RPMI7951 (cell line): ENCODE measurements around the gene PTPRN2. TPM values are rescaled to one million over a fixed set of nuclear protein-coding genes. Genes with fewer than 3 reads are reported as not detected.
A peak's percentile ranks its signal among the peaks of the same experiment; 100 is the strongest.

Source experiments
- DNase-seq: peaks from one replicate; pipeline ENCODE4 v3.0.0-alpha.2; 2012; ENCODE audit warnings: low read depth
- total RNA-seq: library from RNA; depleted of rRNA; stranded (reverse); fragments of >200 nt; shearing (Covaris generic); gene quantifications from 2 replicates; pipeline ENCODE4 v1.2.3, GENCODE V29; 2014

The PTPRN2 gene
- total RNA-seq, 1 experiment from 2014 or later: 9.0 TPM

GRCh38 chr7:157555313-157555712, 1032.3 kb downstream of the PTPRN2 start:
- peak; percentile 90 for DNase-seq

- peak; percentile 29 for DNase-seq
Measured at GRCh38 chr7:157554393-157555238, 1033.0 kb downstream of the PTPRN2 start.

GRCh38 chr7:157553256-157553655, 1034.4 kb downstream of the PTPRN2 start:
- no peak for DNase-seq

DNA sequence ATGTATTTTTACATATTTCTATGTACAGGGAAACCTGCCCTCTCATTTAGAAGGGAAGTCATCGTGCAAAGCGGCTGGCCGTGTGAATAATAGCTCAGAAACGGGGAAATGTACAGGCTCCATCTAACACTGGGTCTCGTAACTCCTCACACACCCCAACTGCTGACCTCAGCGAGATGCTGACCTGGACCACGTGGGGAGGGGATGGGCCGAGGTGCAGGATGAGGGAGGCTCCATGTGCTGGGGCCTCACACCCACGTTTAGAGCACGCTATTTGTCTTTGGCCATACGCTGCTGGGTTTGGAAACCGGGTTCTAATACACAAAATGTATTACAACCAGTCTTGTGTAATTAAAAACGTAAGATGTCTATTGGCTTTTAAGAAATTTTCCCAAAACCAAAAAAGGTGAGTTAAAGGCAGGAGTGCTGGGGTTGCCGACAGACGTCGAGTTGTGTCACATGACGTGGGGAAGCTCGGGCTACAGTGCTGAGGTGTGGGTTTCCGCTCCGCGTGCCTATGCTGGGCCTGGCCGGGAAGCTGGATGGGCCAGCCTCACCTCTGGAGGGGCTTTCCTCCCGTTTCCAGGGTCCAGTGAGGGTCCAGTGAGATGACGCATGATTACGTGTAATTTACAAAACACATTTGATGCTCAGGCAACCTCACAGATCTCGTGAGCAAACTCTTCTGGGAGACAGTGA, 1035.2 kb downstream of the PTPRN2 start:
- no peak for DNase-seq

DNA sequence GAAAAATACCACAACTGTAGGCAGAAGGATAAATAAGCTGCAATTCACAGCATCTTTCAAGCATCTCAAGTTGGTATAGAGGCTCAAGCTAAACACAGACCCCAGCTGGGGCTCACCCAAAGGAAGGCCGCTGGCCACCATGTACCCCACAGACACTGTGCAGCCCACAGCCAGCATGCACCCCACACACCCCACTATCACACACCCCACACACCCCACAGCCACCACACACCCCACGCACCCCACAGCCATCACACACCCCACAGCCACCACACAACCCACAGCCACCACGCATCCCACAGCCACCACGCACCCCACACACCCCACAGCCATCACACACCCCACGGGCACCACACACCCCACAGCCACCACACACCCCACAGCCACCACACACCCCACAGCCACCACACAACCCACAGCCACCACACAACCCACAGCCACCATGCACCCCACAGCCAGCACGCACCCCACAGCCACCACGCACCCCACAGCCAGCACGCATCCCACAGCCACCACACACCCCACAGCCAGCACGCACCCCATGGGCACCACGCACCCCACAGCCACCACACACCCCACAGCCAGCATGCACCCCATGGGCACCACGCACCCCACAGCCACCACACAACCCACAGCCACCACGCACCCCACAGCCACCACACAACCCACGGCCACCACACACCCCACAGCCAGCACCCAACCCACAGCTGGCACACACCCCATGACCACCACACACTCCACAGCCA, 1036.1 kb downstream of the PTPRN2 start:
- DNase-seq: no peak

- DNase-seq: no peak
Measured at GRCh38 chr7:157550300-157551275, 1037.0 kb downstream of the PTPRN2 start.

DNA sequence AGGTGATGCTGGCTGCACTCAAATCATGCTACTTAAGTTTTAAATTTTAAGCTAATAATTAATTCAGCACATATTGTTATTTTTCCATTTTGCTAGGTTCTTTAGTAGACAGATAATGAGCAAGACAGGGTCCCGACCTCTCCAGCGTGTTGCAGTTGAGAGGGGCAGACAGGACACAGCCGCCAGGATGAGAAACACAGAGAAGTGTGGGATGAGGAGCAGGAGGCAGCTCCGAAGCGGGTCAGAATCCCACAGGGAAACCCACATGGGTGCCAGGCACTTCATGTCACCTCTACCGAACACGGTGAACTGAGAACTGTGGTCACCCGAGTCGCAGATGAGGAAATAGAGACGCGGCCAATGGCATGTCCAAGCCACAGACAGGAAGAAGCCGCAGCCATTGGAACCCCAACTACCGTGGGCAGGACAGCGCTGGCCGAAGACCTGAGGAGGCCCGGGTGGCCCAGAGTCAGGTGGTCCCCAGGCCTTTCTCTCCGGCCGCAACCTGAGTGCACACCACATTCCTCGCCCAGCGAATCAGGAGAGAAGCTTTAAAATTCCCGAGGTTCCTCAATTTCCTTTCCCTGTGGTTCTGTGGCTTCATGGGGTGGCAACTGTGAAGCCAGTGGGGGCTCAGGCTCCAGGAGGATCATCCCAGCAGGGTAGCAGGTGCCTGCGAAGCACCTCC, 1037.9 kb downstream of the PTPRN2 start:
- DNase-seq: no peak

GRCh38 chr7:157548691-157549303, 1038.8 kb downstream of the PTPRN2 start:
- no peak for DNase-seq

- peak; percentile 28 for DNase-seq
Measured at GRCh38 chr7:157547611-157548010, 1040.0 kb downstream of the PTPRN2 start.

- no peak for DNase-seq
Measured at GRCh38 chr7:157547102-157547501, 1040.5 kb downstream of the PTPRN2 start.

DNA sequence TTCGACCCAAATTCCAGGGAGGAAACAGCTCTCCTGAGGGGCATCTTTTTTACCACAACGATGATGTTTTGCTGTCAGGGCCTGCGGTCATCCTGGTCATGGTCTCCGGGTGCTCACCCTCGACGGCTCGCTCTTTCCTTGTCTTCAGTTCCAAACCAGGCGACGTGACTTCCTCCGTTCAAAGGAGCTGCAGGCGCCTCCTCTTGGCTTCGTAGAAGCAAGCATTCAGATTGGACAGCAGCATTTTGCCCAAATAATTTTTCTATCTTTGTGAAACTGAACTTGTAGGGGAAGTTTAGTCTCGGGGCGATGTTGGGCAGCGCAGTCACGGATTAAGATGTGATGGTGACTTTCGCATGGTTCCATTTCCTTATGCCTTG, 1042.0 kb downstream of the PTPRN2 start:
- no peak for DNase-seq

DNA sequence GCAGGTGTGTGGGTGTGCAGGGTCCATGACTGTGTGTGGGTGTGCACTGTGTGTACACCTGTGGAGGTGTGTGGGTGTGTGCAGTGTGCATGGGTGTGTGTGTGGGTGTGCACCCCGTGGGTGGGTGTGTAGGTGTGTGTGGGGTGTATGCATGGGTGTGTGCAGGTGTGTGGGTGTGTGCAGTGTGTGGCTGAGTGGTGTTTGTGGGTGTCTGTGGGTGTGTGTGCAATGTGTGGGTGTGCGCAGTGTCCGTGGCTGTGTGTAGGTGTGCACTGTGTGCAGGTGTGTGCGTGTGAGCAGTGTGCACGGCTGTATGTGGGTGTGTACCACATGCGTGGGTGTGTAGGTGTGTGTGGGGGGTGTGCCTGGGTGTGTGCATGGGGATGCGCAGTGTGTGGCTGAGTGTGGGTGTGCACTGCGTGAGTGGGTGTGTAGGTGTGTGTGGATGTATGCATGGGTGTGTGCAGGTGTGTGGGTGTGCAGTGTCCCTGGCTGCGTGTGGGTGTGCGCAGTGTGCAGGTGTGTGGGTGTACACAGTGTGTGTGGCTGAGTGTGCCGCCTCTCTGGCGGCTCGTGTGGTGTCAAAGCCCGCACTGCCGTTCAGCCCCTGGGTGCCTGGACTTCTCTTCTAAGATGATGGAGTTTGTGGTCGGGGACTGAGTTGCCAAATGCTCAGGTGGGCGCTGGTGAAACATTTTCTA, 1042.5 kb downstream of the PTPRN2 start:
- DNase-seq: no peak

- DNase-seq: no peak
Measured at GRCh38 chr7:157544226-157544625, 1043.4 kb downstream of the PTPRN2 start.

- no peak for DNase-seq
Measured at GRCh38 chr7:157543791-157544190, 1043.8 kb downstream of the PTPRN2 start.

DNA sequence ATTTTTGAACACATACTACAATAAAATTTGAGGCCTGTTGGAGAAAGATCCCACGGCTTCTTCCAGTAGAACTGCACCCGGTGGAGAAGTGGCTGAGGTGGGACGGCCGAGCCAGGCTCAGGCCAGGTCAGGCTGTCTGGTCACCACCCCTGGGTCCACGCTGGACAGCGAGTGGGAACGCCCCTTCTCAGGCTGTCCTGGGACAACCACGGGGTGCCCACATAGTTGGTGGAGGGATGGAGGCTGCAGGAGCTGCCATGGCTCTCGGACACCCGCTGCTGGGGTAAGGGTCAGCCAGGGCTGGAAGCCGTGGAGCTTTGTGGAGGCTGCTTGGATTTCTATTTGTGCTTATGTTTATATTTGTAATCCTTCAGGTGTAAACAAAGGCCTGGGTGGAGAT, 1044.3 kb downstream of the PTPRN2 start:
- no peak for DNase-seq

DNA sequence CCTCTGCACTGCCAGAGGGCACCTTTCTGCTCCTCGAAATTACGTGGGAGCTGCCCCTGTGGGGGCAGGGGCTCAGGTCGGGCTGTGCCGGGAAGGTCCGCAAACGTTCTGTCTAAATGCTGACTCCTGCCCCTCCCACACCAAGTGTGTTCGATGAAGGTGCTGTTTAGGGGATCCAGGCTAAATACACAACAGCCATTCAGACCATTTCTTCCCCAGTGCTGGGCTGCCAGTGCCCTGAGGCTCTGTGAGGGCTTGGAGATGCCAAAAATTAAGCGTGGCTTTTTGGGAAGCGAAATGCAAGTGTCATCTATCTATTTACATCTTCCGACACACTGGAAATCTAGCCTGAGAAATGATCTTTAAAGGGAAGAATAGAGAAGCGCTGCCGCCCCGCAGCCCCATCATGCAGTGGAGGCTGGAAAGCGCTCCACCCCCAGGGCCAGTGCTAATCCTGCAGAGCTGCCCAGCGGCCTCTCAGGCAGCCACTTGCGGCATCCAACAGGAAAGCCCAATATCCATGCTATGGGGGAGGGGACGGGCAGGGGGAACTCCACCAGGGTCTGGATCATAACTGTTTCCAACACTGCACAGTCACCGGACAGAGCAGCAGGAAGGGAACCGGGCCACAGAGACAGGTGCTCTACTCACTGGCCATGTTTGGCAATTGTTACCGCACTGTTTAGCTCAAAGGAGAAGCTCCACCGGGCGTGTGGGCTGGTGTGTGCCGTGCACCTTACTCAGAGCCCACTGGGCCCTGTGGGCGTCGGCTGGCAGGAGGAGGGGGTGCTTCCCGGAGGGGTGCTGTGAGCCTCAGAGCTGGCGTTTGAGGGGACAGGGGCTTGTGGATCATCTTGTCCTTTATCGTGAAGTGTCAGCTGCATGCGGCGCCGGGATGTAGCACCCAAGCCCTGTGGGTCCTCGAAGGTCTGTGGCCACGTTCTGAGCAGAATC, 1045.3 kb downstream of the PTPRN2 start:
- no peak for DNase-seq

- no peak for DNase-seq
Measured at GRCh38 chr7:157541295-157542067, 1046.1 kb downstream of the PTPRN2 start.
